ENCODE data around the gene ARL15.

Gene ARL15

DNA sequence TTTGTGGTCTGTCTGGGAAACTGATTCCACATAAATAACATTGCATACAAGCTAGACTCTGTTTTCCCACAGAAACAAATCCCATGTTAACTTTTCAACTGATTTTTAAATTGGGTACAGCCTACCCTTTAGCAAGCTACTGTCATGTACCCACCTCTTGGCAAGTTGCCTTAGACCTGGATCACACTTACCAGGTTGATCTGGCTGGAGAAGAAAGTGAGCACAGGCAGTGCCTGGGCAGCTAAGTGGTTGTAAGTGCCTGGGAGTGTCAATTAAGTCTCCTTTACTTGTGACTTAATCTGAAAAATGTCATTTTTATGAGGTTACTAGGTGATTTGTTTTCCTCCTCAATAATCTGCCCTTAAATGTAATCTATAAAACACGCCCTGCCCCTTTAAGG lies 336.4 kb downstream of the ARL15 start:
- Histone ChIP-seq H3K4me3 (ENCODE audit: low read depth, low read length) (no peak overlapping the region), H3K9me3 (ENCODE audit: control insufficient read depth, low read length) (no peaks in the 10 kb centered on the region), H3K9ac (no peak overlapping the region), H2AFZ (no peak overlapping the region), H3K4me2 (ENCODE audit: low read length) (no peak overlapping the region), H3K4me1 (no peaks in the 10 kb centered on the region), H3K36me3 (ENCODE audit: control insufficient read depth, insufficient read depth, low read length) (no peaks in the 10 kb centered on the region), H3K27me3 (ENCODE audit: control insufficient read depth, insufficient read depth, low read length) (no peaks in the 10 kb centered on the region), H3K27ac (no peak overlapping the region), H3K79me2 (no peaks in the 10 kb centered on the region)
- TF ChIP-seq, protein P1, sequence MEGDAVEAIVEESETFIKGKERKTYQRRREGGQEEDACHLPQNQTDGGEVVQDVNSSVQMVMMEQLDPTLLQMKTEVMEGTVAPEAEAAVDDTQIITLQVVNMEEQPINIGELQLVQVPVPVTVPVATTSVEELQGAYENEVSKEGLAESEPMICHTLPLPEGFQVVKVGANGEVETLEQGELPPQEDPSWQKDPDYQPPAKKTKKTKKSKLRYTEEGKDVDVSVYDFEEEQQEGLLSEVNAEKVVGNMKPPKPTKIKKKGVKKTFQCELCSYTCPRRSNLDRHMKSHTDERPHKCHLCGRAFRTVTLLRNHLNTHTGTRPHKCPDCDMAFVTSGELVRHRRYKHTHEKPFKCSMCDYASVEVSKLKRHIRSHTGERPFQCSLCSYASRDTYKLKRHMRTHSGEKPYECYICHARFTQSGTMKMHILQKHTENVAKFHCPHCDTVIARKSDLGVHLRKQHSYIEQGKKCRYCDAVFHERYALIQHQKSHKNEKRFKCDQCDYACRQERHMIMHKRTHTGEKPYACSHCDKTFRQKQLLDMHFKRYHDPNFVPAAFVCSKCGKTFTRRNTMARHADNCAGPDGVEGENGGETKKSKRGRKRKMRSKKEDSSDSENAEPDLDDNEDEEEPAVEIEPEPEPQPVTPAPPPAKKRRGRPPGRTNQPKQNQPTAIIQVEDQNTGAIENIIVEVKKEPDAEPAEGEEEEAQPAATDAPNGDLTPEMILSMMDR (IDR thresholded peaks at IDR 0.05) = no peak

DNA sequence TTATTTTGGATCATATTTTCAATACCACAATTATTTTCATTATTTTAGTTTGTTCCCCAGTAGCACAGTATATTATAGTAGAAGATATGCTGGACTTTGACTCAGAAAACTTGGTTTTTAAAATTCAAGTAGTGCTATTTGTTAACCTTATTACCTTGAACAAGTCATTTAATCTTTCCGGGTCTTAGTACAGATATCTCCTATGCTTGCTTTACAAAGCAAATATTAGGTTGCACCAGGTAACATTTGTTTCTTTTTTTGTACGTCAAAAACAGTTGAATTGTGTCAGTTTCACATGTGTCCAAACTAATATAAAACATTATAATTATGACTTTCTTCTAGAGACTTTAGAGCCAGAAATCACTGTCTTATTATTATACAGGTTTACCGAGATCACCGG lies 338.1 kb downstream of the ARL15 start:
- no peak overlapping the region for H3K9ac ChIP-seq
- no peaks in the 10 kb centered on the region for H3K36me3 ChIP-seq (ENCODE audit: control insufficient read depth, insufficient read depth, low read length)
- H3K4me2 ChIP-seq (ENCODE audit: low read length) = no peak overlapping the region
- TF ChIP-seq, protein P1 (IDR thresholded peaks at IDR 0.05) = no peak
- no peaks in the 10 kb centered on the region for H3K27me3 ChIP-seq (ENCODE audit: control insufficient read depth, insufficient read depth, low read length)
- no peak overlapping the region for H3K27ac ChIP-seq
- H3K79me2 ChIP-seq = no peaks in the 10 kb centered on the region
- H3K9me3 ChIP-seq (ENCODE audit: control insufficient read depth, low read length) = no peaks in the 10 kb centered on the region
- no peak overlapping the region for H3K4me3 ChIP-seq (ENCODE audit: low read depth, low read length)
- no peak overlapping the region for H2AFZ ChIP-seq
- no peaks in the 10 kb centered on the region for H3K4me1 ChIP-seq

DNA sequence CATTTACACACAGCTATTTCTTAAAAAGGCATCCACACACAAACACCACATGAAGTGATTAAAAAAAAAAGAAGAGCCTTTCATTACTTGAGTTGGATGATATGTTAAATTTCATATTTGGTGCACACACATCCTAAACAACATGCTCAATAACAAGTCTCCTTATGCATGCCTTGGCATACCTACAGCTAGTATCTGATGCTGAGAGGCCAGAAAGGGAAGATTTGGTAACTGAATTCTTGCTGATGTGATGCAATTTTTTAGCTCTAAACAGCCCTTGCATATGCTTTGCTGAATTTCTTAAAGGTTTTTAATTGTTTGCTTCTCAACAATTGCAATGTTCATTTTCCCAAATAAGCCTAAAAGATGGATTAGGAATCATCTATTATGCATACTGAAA lies 338.8 kb downstream of the ARL15 start:
- no peaks in the 10 kb centered on the region for H3K27me3 ChIP-seq (ENCODE audit: control insufficient read depth, insufficient read depth, low read length)
- H3K79me2 ChIP-seq = no peaks in the 10 kb centered on the region
- H3K27ac ChIP-seq = no peak overlapping the region
- H2AFZ ChIP-seq = no peak overlapping the region
- H3K9ac ChIP-seq = no peak overlapping the region
- H3K36me3 ChIP-seq (ENCODE audit: control insufficient read depth, insufficient read depth, low read length) = no peaks in the 10 kb centered on the region
- no peak overlapping the region for H3K4me3 ChIP-seq (ENCODE audit: low read depth, low read length)
- no peaks in the 10 kb centered on the region for H3K9me3 ChIP-seq (ENCODE audit: control insufficient read depth, low read length)
- H3K4me1 ChIP-seq = no peaks in the 10 kb centered on the region
- TF ChIP-seq, protein P1 (IDR thresholded peaks at IDR 0.05) = no peak
- H3K4me2 ChIP-seq (ENCODE audit: low read length) = no peak overlapping the region

DNA sequence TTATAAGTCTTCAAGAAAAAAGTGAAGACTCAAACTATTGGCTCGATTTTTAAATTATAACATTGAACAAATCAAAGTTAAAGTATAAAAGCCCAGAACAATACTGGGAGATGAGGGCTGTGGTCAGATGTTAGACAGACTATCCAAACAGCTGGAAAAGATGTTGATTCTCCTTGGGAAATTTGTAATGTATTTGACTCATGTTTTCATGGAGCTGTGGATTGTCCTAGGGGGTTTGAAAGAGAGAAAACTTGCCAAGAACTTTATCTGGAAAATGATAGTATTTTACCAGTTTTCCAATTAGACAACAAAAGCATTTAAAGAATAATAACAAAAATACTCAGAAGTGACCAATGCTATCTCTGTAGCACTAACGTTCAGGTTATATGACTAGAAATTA lies 339.2 kb downstream of the ARL15 start:
- Histone ChIP-seq H3K9ac (no peak overlapping the region), H3K79me2 (no peaks in the 10 kb centered on the region), H3K36me3 (ENCODE audit: control insufficient read depth, insufficient read depth, low read length) (no peaks in the 10 kb centered on the region), H3K27me3 (ENCODE audit: control insufficient read depth, insufficient read depth, low read length) (no peaks in the 10 kb centered on the region), H3K4me1 (no peaks in the 10 kb centered on the region), H3K27ac (no peak overlapping the region), H3K4me2 (ENCODE audit: low read length) (no peak overlapping the region), H2AFZ (no peak overlapping the region), H3K4me3 (ENCODE audit: low read depth, low read length) (no peak overlapping the region), H3K9me3 (ENCODE audit: control insufficient read depth, low read length) (no peaks in the 10 kb centered on the region)
- TF ChIP-seq, protein P1 (IDR thresholded peaks at IDR 0.05) = no peak

DNA sequence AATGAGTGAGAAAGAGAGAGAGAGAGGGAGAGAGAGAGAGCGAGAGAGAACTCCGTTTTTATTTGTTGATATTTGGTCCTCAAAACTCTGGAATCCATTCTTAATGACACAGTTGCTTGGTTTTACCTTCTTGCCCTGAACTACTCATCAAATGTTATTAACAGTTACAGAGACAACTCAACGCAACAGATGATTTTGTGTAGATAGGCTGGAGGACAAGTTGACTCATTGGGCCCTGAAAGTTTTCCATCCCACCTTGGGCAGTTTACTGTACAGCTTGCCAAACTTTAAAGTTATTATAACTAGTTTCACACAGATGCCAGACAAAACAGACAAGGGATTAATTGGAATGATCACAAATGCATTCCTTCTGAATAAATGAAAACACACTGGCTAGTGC lies 339.9 kb downstream of the ARL15 start:
- Histone ChIP-seq H3K4me1 (no peaks in the 10 kb centered on the region), H3K9ac (no peak overlapping the region), H3K9me3 (ENCODE audit: control insufficient read depth, low read length) (no peaks in the 10 kb centered on the region), H3K4me3 (ENCODE audit: low read depth, low read length) (no peak overlapping the region), H3K79me2 (no peaks in the 10 kb centered on the region), H3K36me3 (ENCODE audit: control insufficient read depth, insufficient read depth, low read length) (no peaks in the 10 kb centered on the region), H3K27ac (no peak overlapping the region), H2AFZ (no peak overlapping the region), H3K27me3 (ENCODE audit: control insufficient read depth, insufficient read depth, low read length) (no peaks in the 10 kb centered on the region), H3K4me2 (ENCODE audit: low read length) (no peak overlapping the region)
- TF ChIP-seq, protein P1 (IDR thresholded peaks at IDR 0.05) = no peak

Data from parathyroid adenoma (tissue), 2 donors.